GM23338 (cell line): Measurements from ENCODE around the gene TTC17. TPM values are rescaled to one million over a fixed set of nuclear protein-coding genes. Genes with fewer than 3 reads are reported as not detected.

ENCODE experiments used
- ATAC-seq: fragments of 200-7000 bp; cut with Tn5 transposase; 3 replicates; pipeline ENCODE4 v1.9.1; 2020
- DNase-seq: peaks from one replicate; pipeline ENCODE4 v3.0.0-alpha.2; 2015; ENCODE audit warnings: low spot score
- H2AFZ ChIP-seq: fragments of 200-600 bp; sonication (generic); 2 replicates; pipeline ENCODE4 v1.8.0; 2016; ENCODE audit warnings: antibody characterized with exemption, mild to moderate bottlenecking, moderate library complexity
- H3F3A ChIP-seq: fragments of 200-600 bp; sonication (generic); replicated peaks from 2 replicates; pipeline ENCODE4 v1.8.0; 2017; ENCODE audit warnings: antibody characterized with exemption, mixed run types, low read depth
- H3K27ac ChIP-seq: fragments of 200-600 bp; sonication (generic); 2 replicates; pipeline ENCODE4 v1.6.1; 2016; ENCODE audit warnings: low read depth
- H3K27me3 ChIP-seq: fragments of 200-600 bp; sonication (generic); 2 replicates; pipeline ENCODE4 v1.8.0; 2016; ENCODE audit warnings: mild to moderate bottlenecking, mixed run types, moderate library complexity; ENCODE audit not compliant: insufficient read depth
- H3K36me3 ChIP-seq: fragments of 200-600 bp; sonication (generic); 2 replicates; pipeline ENCODE4 v1.8.0; 2016; ENCODE audit warnings: mild to moderate bottlenecking; ENCODE audit not compliant: insufficient read depth
- H3K4me1 ChIP-seq: fragments of 200-600 bp; sonication (generic); 2 replicates; pipeline ENCODE4 v1.8.0; 2016; ENCODE audit warnings: mild to moderate bottlenecking, moderate library complexity; ENCODE audit not compliant: insufficient read depth
- H3K4me2 ChIP-seq: fragments of 200-600 bp; sonication (generic); 2 replicates; pipeline ENCODE4 v1.7.1; 2017; ENCODE audit warnings: mixed run types
- H3K4me3 ChIP-seq: fragments of 200-600 bp; sonication (generic); 2 replicates; pipeline ENCODE4 v1.6.1; 2016; ENCODE audit warnings: mixed run types
- H3K79me2 ChIP-seq: fragments of 200-600 bp; sonication (generic); replicated peaks from 2 replicates; pipeline ENCODE4 v1.8.0; 2017; ENCODE audit warnings: mild to moderate bottlenecking; ENCODE audit not compliant: insufficient read depth
- H3K9me2 ChIP-seq: fragments of 200-600 bp; sonication (generic); 2 replicates; pipeline ENCODE4 v1.8.0; 2017; ENCODE audit not compliant: insufficient read depth
- H4K20me1 ChIP-seq: fragments of 200-600 bp; sonication (generic); replicated peaks from 2 replicates; pipeline ENCODE4 v1.8.0; 2017; ENCODE audit warnings: mild to moderate bottlenecking; ENCODE audit not compliant: insufficient read depth
- H3K27ac Mint-ChIP-seq: 2 replicates; pipeline ENCODE4 v1.8.0; 2020; ENCODE audit warnings: inconsistent platforms, mild to moderate bottlenecking, moderate library complexity, mixed read lengths
- H3K27me3 Mint-ChIP-seq: 3 replicates; pipeline ENCODE4 v1.8.0; 2022; ENCODE audit warnings: low read depth, mild to moderate bottlenecking, moderate library complexity, mixed read lengths, inconsistent platforms; ENCODE audit not compliant: insufficient read depth, poor library complexity
- H3K36me3 Mint-ChIP-seq: 3 replicates; pipeline ENCODE4 v1.8.0; 2021; ENCODE audit warnings: low read depth, mild to moderate bottlenecking, inconsistent platforms, moderate library complexity, mixed read lengths
- H3K4me1 Mint-ChIP-seq: 3 replicates; pipeline ENCODE4 v1.8.0; 2020; ENCODE audit warnings: mild to moderate bottlenecking, inconsistent platforms, mixed read lengths
- H3K4me3 Mint-ChIP-seq: 3 replicates; pipeline ENCODE4 v1.8.0; 2021; ENCODE audit warnings: moderate library complexity, mild to moderate bottlenecking, inconsistent platforms, mixed read lengths
- H3K9me3 Mint-ChIP-seq: 3 replicates; pipeline ENCODE4 v1.8.0; 2020; ENCODE audit warnings: moderate library complexity, mild to moderate bottlenecking, inconsistent platforms, mixed read lengths
- CTCF ChIP-seq, 2 experiments: fragments of 200-600 bp in 1 of 2; sonication (generic) in 1 of 2; conservative IDR thresholded peaks; 2 replicates each; pipeline versions ENCODE4 v1.5.1 to v1.6.1; 2016 to 2017; ENCODE audit warnings: antibody characterized with exemption in 2 of 2, low read depth in 2 of 2, mild to moderate bottlenecking in 2 of 2, moderate library complexity in 1 of 2
- EZH2 ChIP-seq: fragments of 200-600 bp; sonication (generic); IDR thresholded peaks from one replicate; pipeline ENCODE4 v1.8.0; 2017; ENCODE audit warnings: antibody characterized with exemption, mild to moderate bottlenecking, low read depth; ENCODE audit not compliant: unreplicated experiment
- EZH2phosphoT487 ChIP-seq: fragments of 200-600 bp; sonication (generic); IDR thresholded peaks from one replicate; pipeline ENCODE4 v1.8.1; 2018; ENCODE audit warnings: antibody characterized with exemption; ENCODE audit not compliant: unreplicated experiment
- JUNB ChIP-seq: IDR thresholded peaks from one replicate; pipeline ENCODE4 v1.6.1; 2016; ENCODE audit warnings: antibody characterized with exemption; ENCODE audit not compliant: unreplicated experiment
- NANOG ChIP-seq: IDR thresholded peaks from 2 replicates; pipeline ENCODE4 v1.6.1; 2016; ENCODE audit warnings: antibody characterized with exemption, borderline replicate concordance
- STAT1 ChIP-seq: IDR thresholded peaks from one replicate; pipeline ENCODE4 v1.6.1; 2016; ENCODE audit warnings: antibody characterized with exemption; ENCODE audit not compliant: unreplicated experiment
- ZNF114 ChIP-seq: fragments of 250-450 bp; sonication (Bioruptor Pico); IDR thresholded peaks from 2 replicates; pipeline ENCODE4 v1.5.0; 2020; ENCODE audit warnings: mild to moderate bottlenecking, moderate library complexity
- ZNF331 ChIP-seq: fragments of 250-450 bp; sonication (Bioruptor Pico); IDR thresholded peaks from 2 replicates; pipeline ENCODE4 v1.5.0; 2020; ENCODE audit warnings: low read depth, mild to moderate bottlenecking, moderate library complexity
- polyA plus RNA-seq: library from polyadenylated mRNA; unstranded; fragments of >200 nt; fragmentation: Nextera tagmentation; extraction: Ambion mirVana; gene quantifications from 2 replicates; pipeline ENCODE4 v1.2.1, GENCODE V29; 2016
- total RNA-seq: library from RNA; depleted of rRNA; stranded (reverse); fragments of >200 nt; shearing (Covaris generic); gene quantifications from 2 replicates; pipeline ENCODE4 v1.2.3, GENCODE V29; 2014
- TF ChIP-seq, protein P1 (sequence below): IDR thresholded peaks from one replicate; pipeline ENCODE4 v1.6.1; 2018; ENCODE audit warnings: antibody characterized with exemption; ENCODE audit not compliant: unreplicated experiment
- TF ChIP-seq, protein P2 (sequence below): fragments of 250-450 bp; sonication (Bioruptor Pico); IDR thresholded peaks from 2 replicates; pipeline ENCODE4 v1.5.0; 2020; ENCODE audit warnings: mild to moderate bottlenecking, moderate library complexity

Gene TTC17
- total and polyA plus RNA-seq, 2 experiments from 2014 or later: 59.3 to 87.9 TPM

DNA sequence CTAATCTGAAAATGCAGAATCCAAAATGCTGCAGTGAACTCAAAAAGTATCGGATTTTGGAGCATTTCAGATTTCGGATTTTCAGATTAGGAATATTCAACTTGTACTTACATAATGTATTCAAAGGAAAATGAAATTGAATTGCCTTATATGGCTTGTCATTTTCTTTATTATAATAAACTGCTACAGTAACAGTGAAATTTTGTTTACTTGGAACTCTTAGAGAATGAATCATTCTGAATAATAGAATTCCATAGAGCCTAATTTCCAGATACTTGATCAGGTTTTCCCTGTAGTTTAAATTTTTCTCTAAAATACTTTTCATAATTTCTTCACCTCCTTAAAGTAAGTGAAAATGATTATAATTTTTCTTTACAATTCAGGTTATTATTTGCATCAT is 17.3 kb downstream of the TTC17 start:
- H3K4me3 Mint-ChIP-seq: no peak overlapping the region

More for the DNA sequence above, 17.3 kb downstream of the TTC17 start:
- Histone ChIP-seq H3K4me3 (no peak overlapping the region), H3K4me2 (no peak overlapping the region), H3K36me3 (0 out of 2 replicates have a peak, but pooled peaks cover 2% of the 10 kb centered on the region), H2AFZ (no peak overlapping the region), H3K27me3 (no peaks in the 10 kb centered on the region), H3K27ac (no peak overlapping the region), H3F3A (no peaks in the 10 kb centered on the region), H4K20me1 (no peaks in the 10 kb centered on the region; the same call in none of the 2 replicates), H3K4me1 (peaks cover under 1% of the 10 kb centered on the region; the same call in 1 of the 2 replicates), H3K79me2 (peaks cover 82% of the 10 kb centered on the region), H3K9me2 (no peaks in the 10 kb centered on the region)
- no peaks in the 10 kb centered on the region; the same call in 1 of the 3 replicates for H3K36me3 Mint-ChIP-seq
- DNase-seq: no peak
- no peak overlapping the region for H3K27ac Mint-ChIP-seq
- no peak for ATAC-seq
- no peaks in the 10 kb centered on the region for H3K27me3 Mint-ChIP-seq
- no peak for TF ChIP-seq ZNF331
- no peak for TF ChIP-seq JUNB
- no peak for TF ChIP-seq NANOG
- TF ChIP-seq CTCF (conservative IDR thresholded peaks at IDR 0.05; ENCODE audit: low read depth in 2 of 2): no peak
- TF ChIP-seq, protein P1, sequence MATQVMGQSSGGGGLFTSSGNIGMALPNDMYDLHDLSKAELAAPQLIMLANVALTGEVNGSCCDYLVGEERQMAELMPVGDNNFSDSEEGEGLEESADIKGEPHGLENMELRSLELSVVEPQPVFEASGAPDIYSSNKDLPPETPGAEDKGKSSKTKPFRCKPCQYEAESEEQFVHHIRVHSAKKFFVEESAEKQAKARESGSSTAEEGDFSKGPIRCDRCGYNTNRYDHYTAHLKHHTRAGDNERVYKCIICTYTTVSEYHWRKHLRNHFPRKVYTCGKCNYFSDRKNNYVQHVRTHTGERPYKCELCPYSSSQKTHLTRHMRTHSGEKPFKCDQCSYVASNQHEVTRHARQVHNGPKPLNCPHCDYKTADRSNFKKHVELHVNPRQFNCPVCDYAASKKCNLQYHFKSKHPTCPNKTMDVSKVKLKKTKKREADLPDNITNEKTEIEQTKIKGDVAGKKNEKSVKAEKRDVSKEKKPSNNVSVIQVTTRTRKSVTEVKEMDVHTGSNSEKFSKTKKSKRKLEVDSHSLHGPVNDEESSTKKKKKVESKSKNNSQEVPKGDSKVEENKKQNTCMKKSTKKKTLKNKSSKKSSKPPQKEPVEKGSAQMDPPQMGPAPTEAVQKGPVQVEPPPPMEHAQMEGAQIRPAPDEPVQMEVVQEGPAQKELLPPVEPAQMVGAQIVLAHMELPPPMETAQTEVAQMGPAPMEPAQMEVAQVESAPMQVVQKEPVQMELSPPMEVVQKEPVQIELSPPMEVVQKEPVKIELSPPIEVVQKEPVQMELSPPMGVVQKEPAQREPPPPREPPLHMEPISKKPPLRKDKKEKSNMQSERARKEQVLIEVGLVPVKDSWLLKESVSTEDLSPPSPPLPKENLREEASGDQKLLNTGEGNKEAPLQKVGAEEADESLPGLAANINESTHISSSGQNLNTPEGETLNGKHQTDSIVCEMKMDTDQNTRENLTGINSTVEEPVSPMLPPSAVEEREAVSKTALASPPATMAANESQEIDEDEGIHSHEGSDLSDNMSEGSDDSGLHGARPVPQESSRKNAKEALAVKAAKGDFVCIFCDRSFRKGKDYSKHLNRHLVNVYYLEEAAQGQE: no peak
- TF ChIP-seq ZNF114: no peak
- no peak for TF ChIP-seq EZH2phosphoT487
- TF ChIP-seq, protein P2, sequence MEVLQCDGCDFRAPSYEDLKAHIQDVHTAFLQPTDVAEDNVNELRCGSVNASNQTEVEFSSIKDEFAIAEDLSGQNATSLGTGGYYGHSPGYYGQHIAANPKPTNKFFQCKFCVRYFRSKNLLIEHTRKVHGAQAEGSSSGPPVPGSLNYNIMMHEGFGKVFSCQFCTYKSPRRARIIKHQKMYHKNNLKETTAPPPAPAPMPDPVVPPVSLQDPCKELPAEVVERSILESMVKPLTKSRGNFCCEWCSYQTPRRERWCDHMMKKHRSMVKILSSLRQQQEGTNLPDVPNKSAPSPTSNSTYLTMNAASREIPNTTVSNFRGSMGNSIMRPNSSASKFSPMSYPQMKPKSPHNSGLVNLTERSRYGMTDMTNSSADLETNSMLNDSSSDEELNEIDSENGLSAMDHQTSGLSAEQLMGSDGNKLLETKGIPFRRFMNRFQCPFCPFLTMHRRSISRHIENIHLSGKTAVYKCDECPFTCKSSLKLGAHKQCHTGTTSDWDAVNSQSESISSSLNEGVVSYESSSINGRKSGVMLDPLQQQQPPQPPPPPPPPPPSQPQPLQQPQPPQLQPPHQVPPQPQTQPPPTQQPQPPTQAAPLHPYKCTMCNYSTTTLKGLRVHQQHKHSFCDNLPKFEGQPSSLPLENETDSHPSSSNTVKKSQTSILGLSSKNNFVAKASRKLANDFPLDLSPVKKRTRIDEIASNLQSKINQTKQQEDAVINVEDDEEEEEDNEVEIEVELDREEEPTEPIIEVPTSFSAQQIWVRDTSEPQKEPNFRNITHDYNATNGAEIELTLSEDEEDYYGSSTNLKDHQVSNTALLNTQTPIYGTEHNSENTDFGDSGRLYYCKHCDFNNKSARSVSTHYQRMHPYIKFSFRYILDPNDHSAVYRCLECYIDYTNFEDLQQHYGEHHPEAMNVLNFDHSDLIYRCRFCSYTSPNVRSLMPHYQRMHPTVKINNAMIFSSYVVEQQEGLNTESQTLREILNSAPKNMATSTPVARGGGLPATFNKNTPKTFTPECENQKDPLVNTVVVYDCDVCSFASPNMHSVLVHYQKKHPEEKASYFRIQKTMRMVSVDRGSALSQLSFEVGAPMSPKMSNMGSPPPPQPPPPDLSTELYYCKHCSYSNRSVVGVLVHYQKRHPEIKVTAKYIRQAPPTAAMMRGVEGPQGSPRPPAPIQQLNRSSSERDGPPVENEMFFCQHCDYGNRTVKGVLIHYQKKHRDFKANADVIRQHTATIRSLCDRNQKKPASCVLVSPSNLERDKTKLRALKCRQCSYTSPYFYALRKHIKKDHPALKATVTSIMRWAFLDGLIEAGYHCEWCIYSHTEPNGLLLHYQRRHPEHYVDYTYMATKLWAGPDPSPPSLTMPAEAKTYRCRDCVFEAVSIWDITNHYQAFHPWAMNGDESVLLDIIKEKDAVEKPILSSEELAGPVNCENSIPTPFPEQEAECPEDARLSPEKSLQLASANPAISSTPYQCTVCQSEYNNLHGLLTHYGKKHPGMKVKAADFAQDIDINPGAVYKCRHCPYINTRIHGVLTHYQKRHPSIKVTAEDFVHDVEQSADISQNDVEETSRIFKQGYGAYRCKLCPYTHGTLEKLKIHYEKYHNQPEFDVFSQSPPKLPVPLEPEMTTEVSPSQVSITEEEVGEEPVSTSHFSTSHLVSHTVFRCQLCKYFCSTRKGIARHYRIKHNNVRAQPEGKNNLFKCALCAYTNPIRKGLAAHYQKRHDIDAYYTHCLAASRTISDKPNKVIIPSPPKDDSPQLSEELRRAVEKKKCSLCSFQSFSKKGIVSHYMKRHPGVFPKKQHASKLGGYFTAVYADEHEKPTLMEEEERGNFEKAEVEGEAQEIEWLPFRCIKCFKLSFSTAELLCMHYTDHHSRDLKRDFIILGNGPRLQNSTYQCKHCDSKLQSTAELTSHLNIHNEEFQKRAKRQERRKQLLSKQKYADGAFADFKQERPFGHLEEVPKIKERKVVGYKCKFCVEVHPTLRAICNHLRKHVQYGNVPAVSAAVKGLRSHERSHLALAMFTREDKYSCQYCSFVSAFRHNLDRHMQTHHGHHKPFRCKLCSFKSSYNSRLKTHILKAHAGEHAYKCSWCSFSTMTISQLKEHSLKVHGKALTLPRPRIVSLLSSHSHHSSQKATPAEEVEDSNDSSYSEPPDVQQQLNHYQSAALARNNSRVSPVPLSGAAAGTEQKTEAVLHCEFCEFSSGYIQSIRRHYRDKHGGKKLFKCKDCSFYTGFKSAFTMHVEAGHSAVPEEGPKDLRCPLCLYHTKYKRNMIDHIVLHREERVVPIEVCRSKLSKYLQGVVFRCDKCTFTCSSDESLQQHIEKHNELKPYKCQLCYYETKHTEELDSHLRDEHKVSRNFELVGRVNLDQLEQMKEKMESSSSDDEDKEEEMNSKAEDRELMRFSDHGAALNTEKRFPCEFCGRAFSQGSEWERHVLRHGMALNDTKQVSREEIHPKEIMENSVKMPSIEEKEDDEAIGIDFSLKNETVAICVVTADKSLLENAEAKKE (CRISPR knock-in tag): no peak
- TF ChIP-seq STAT1: no peak
- TF ChIP-seq EZH2: no peak
- H3K4me1 Mint-ChIP-seq: peaks cover 12% of the 10 kb centered on the region; the same call in 2 of the 3 replicates
- no peaks in the 10 kb centered on the region for H3K9me3 Mint-ChIP-seq
